ENCODE measurements around the gene DNAJC1.

DNA sequence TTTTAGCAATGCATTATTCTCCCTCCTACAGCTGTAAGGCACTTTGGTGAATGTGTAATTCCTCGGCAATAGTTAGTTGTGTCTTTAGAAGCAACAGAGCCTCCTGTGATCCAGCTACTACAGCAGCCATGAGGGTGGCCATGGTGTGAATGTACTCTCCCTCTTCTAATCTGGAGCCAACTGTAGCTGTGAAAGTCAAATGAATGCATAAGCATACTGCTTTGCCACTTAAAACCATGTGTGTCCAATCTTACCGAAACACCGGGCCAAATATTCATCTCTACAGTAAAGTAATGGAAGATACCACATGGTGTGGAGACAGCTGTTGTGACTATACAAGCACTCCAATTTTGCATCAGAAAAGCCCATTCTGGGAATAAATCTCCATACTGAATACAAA is 195.0 kb downstream of the DNAJC1 start:
- TF ChIP-seq, protein P1, sequence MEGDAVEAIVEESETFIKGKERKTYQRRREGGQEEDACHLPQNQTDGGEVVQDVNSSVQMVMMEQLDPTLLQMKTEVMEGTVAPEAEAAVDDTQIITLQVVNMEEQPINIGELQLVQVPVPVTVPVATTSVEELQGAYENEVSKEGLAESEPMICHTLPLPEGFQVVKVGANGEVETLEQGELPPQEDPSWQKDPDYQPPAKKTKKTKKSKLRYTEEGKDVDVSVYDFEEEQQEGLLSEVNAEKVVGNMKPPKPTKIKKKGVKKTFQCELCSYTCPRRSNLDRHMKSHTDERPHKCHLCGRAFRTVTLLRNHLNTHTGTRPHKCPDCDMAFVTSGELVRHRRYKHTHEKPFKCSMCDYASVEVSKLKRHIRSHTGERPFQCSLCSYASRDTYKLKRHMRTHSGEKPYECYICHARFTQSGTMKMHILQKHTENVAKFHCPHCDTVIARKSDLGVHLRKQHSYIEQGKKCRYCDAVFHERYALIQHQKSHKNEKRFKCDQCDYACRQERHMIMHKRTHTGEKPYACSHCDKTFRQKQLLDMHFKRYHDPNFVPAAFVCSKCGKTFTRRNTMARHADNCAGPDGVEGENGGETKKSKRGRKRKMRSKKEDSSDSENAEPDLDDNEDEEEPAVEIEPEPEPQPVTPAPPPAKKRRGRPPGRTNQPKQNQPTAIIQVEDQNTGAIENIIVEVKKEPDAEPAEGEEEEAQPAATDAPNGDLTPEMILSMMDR (IDR thresholded peaks at IDR 0.05) = no peak
- TF ChIP-seq ZFX (IDR thresholded peaks at IDR 0.05; ENCODE audit: borderline replicate concordance) = no peak

Measured in 22Rv1 (cell line).